SK-N-SH treated with all-trans-retinoic acid at 6 μM for 48 hours (cell line): Measurements from ENCODE around the gene MARCHF9.

Experiments
- ATAC-seq: fragments of 200-7000 bp; cut with Tn5 transposase; 3 replicates; pipeline ENCODE4 v1.9.1; 2020; ENCODE audit warnings: mild to moderate bottlenecking, moderate library complexity
- ARNTL ChIP-seq: fragments of 450-650 bp; formaldehyde crosslinking; IDR thresholded peaks from 2 replicates; pipeline ENCODE4 v1.5.0; 2020; ENCODE audit warnings: low read depth, mild to moderate bottlenecking, moderate library complexity, borderline replicate concordance
- BACH2 ChIP-seq: fragments of 250-450 bp; sonication (Bioruptor Pico); IDR thresholded peaks from 2 replicates; pipeline ENCODE4 v1.9.0; 2021; ENCODE audit warnings: mild to moderate bottlenecking, borderline replicate concordance
- CREB5 ChIP-seq: fragments of 250-450 bp; sonication (Bioruptor Pico); IDR thresholded peaks from 2 replicates; pipeline ENCODE4 v1.5.1; 2020; ENCODE audit warnings: low read depth, mild to moderate bottlenecking, moderate library complexity
- CSRNP3 ChIP-seq: fragments of 250-450 bp; sonication (Bioruptor Pico); IDR thresholded peaks from 2 replicates; pipeline ENCODE4 v1.5.1; 2021; ENCODE audit warnings: mild to moderate bottlenecking, moderate library complexity
- ESRRG ChIP-seq: fragments of 250-450 bp; sonication (Bioruptor Pico); IDR thresholded peaks from 2 replicates; pipeline ENCODE4 v1.6.1; 2021; ENCODE audit warnings: mild to moderate bottlenecking
- ISL1 ChIP-seq: fragments of 250-450 bp; sonication (Bioruptor Pico); IDR thresholded peaks from 2 replicates; pipeline ENCODE4 v2.1.2; 2022; ENCODE audit warnings: mild to moderate bottlenecking, moderate library complexity
- OSR1 ChIP-seq: fragments of 250-450 bp; sonication (Bioruptor Pico); IDR thresholded peaks from 2 replicates; pipeline ENCODE4 v1.8.0; 2022; ENCODE audit warnings: moderate library complexity, mild to moderate bottlenecking, inconsistent platforms
- PATZ1 ChIP-seq: fragments of 250-450 bp; sonication (Bioruptor Pico); IDR thresholded peaks from 2 replicates; pipeline ENCODE4 v1.8.0; 2020; ENCODE audit warnings: mild to moderate bottlenecking, moderate library complexity, borderline replicate concordance
- POU6F1 ChIP-seq: fragments of 250-450 bp; sonication (Bioruptor Pico); IDR thresholded peaks from 2 replicates; pipeline ENCODE4 v1.8.0; 2021; ENCODE audit warnings: low read depth, mild to moderate bottlenecking, moderate library complexity, borderline replicate concordance
- PPARA ChIP-seq: fragments of 250-450 bp; sonication (Bioruptor Pico); IDR thresholded peaks from 2 replicates; pipeline ENCODE4 v1.5.0; 2020; ENCODE audit warnings: mild to moderate bottlenecking, borderline replicate concordance
- RARB ChIP-seq: fragments of 250-450 bp; sonication (Bioruptor Pico); IDR thresholded peaks from 2 replicates; pipeline ENCODE4 v1.8.0; 2021; ENCODE audit warnings: mild to moderate bottlenecking, moderate library complexity
- SNAI2 ChIP-seq: fragments of 250-450 bp; sonication (Bioruptor Pico); IDR thresholded peaks from 2 replicates; pipeline ENCODE4 v1.5.0; 2020; ENCODE audit warnings: mild to moderate bottlenecking, moderate library complexity
- TCF4 ChIP-seq: fragments of 250-450 bp; sonication (Bioruptor Pico); IDR thresholded peaks from 2 replicates; pipeline ENCODE4 v1.8.0; 2021; ENCODE audit warnings: mild to moderate bottlenecking, moderate library complexity, borderline replicate concordance
- TOX ChIP-seq: fragments of 250-450 bp; sonication (Bioruptor Pico); IDR thresholded peaks from 2 replicates; pipeline ENCODE4 v1.8.0; 2021; ENCODE audit warnings: mild to moderate bottlenecking, moderate library complexity, borderline replicate concordance
- TSHZ2 ChIP-seq: fragments of 250-450 bp; sonication (Bioruptor Pico); IDR thresholded peaks from 2 replicates; pipeline ENCODE4 v1.5.0; 2020; ENCODE audit warnings: mild to moderate bottlenecking, moderate library complexity
- ZC3H10 ChIP-seq: fragments of 250-450 bp; sonication (Bioruptor Pico); IDR thresholded peaks from 2 replicates; pipeline ENCODE4 v1.5.1; 2021; ENCODE audit warnings: mild to moderate bottlenecking, moderate library complexity
- ZFP3 ChIP-seq: fragments of 250-450 bp; sonication (Bioruptor Pico); IDR thresholded peaks from 2 replicates; pipeline ENCODE4 v1.5.0; 2020; ENCODE audit warnings: mild to moderate bottlenecking, moderate library complexity
- ZNF565 ChIP-seq: fragments of 450-650 bp; formaldehyde crosslinking; conservative IDR thresholded peaks from 2 replicates; pipeline ENCODE4 v1.5.0; 2020; ENCODE audit warnings: low read depth, mild to moderate bottlenecking, moderate library complexity
- ZNF70 ChIP-seq: fragments of 450-650 bp; formaldehyde crosslinking; IDR thresholded peaks from 2 replicates; pipeline ENCODE4 v1.5.0; 2020; ENCODE audit warnings: mild to moderate bottlenecking, moderate library complexity
- ZNF8 ChIP-seq: fragments of 450-650 bp; formaldehyde crosslinking; IDR thresholded peaks from 2 replicates; pipeline ENCODE4 v1.5.0; 2020; ENCODE audit warnings: mild to moderate bottlenecking, moderate library complexity

Gene MARCHF9

GRCh38 chr12:57754411-57755193 is at the start of gene MARCHF9:
Gene MARCHF9, plus strand, starts transcription at chr12:57755103. Its CDS starts 426 bp downstream, at chr12:57755529.
- TF ChIP-seq ZFP3 (CRISPR knock-in tag) (no peak), TOX (CRISPR knock-in tag) (no peak), SNAI2 (CRISPR knock-in tag) (0 out of 2 replicates have a peak, but pooled peaks have one; percentile 15), CSRNP3 (no peak)
- TF ChIP-seq, all 23 proteins: peak for 1
- peak; percentile 16 for ATAC-seq

- no peak for TF ChIP-seq ARNTL (CRISPR knock-in tag)
- no peak for TF ChIP-seq TOX (CRISPR knock-in tag)
- TF ChIP-seq ZNF70 (CRISPR knock-in tag): no peak
- TF ChIP-seq TSHZ2 (CRISPR knock-in tag): no peak
- no peak for TF ChIP-seq OSR1
- no peak for TF ChIP-seq RARB (CRISPR knock-in tag)
- TF ChIP-seq ESRRG (CRISPR knock-in tag): no peak
- no peak for TF ChIP-seq PPARA (CRISPR knock-in tag)
- TF ChIP-seq CREB5 (CRISPR knock-in tag): no peak
- TF ChIP-seq CSRNP3: no peak
- TF ChIP-seq ZNF565 (CRISPR knock-in tag): no peak
- no peak for TF ChIP-seq ZFP3 (CRISPR knock-in tag)
- no peak for TF ChIP-seq PATZ1 (CRISPR knock-in tag)
- no peak for TF ChIP-seq ZC3H10 (CRISPR knock-in tag)
- no peak for TF ChIP-seq ZNF8
- no peak for TF ChIP-seq BACH2
- TF ChIP-seq ISL1: no peak
- no peak for TF ChIP-seq TCF4 (CRISPR knock-in tag)
- no peak for TF ChIP-seq POU6F1 (CRISPR knock-in tag)
- no peak for ATAC-seq
These were observed 47.7 kb upstream of the MARCHF9 start for GRCh38 chr12:57707250-57707649.
